Osteocyte (in vitro differentiated cells): Measurements from ENCODE around the gene SRCAP. TPM values are rescaled to one million over a fixed set of nuclear protein-coding genes. Genes with fewer than 3 reads are reported as not detected.

Experiments
- DNase-seq: peaks from one replicate; pipeline ENCODE4 v3.0.0; 2021; ENCODE audit warnings: mixed read lengths; ENCODE audit not compliant: unreplicated experiment; ENCODE audit errors: extremely low spot score
- H3K27ac Mint-ChIP-seq: one replicate; pipeline ENCODE4 v1.8.0; 2021; ENCODE audit warnings: mild to moderate bottlenecking, mixed read lengths; ENCODE audit not compliant: unreplicated experiment
- H3K27me3 Mint-ChIP-seq: one replicate; pipeline ENCODE4 v1.8.0; 2021; ENCODE audit warnings: mixed read lengths; ENCODE audit not compliant: unreplicated experiment
- H3K36me3 Mint-ChIP-seq: one replicate; pipeline ENCODE4 v1.8.0; 2021; ENCODE audit warnings: mixed read lengths; ENCODE audit not compliant: unreplicated experiment
- H3K4me1 Mint-ChIP-seq: one replicate; pipeline ENCODE4 v1.8.0; 2021; ENCODE audit warnings: mixed read lengths; ENCODE audit not compliant: unreplicated experiment
- H3K4me3 Mint-ChIP-seq: one replicate; pipeline ENCODE4 v1.8.0; 2021; ENCODE audit warnings: mild to moderate bottlenecking, moderate library complexity, mixed read lengths; ENCODE audit not compliant: unreplicated experiment
- H3K9me3 Mint-ChIP-seq: one replicate; pipeline ENCODE4 v1.8.0; 2021; ENCODE audit warnings: mixed read lengths; ENCODE audit not compliant: unreplicated experiment
- total RNA-seq: library from RNA; stranded (reverse); gene quantifications from 2 replicates; pipeline ENCODE4 v1.2.1, GENCODE V29; 2021
- TF ChIP-seq, protein P1 (sequence below): fragments of 200-600 bp; sonication (generic); IDR thresholded peaks from 2 replicates; pipeline ENCODE4 v1.5.0; 2021; ENCODE audit warnings: antibody characterized with exemption, mild to moderate bottlenecking, moderate library complexity

SRCAP gene
- total RNA-seq, 1 donor from 2014 or later, result 69.2 TPM

DNA sequence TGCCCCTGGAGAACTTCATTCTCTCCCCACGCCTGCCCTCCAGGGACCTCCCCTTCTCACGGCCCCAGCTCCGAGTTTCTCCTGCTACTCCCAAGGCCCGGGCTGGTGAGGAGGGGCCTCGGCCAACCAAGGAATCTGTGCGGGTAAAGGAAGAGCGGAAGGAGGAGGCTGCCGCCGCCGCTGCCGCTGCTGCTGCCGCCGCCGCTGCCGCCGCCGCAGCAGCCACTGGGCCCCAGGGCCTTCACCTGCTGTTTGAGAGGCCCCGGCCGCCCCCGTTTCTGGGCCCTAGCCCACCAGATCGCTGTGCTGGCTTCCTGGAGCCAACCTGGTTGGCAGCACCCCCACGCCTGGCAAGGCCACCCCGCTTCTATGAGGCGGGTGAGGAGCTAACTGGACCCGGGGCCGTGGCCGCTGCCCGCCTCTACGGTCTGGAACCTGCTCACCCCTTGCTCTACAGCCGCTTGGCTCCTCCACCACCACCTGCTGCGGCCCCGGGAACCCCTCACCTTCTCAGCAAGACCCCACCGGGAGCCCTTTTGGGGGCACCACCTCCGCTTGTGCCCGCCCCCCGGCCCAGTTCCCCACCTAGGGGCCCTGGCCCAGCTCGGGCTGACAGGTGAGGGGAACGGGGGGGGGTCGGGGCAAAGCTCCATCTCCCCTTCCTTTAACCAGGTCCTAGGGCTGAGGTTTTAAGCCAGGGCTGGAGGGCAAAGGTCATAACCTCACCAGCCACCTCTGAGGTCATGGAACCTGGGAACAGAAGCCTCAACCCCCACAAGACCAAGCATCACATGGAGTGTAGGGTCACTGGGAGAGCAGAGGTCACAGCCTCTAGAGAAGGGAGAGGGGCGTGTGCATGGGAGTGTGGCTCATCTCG is 29.7 kb upstream of the SRCAP start:
- TF ChIP-seq, protein P1, sequence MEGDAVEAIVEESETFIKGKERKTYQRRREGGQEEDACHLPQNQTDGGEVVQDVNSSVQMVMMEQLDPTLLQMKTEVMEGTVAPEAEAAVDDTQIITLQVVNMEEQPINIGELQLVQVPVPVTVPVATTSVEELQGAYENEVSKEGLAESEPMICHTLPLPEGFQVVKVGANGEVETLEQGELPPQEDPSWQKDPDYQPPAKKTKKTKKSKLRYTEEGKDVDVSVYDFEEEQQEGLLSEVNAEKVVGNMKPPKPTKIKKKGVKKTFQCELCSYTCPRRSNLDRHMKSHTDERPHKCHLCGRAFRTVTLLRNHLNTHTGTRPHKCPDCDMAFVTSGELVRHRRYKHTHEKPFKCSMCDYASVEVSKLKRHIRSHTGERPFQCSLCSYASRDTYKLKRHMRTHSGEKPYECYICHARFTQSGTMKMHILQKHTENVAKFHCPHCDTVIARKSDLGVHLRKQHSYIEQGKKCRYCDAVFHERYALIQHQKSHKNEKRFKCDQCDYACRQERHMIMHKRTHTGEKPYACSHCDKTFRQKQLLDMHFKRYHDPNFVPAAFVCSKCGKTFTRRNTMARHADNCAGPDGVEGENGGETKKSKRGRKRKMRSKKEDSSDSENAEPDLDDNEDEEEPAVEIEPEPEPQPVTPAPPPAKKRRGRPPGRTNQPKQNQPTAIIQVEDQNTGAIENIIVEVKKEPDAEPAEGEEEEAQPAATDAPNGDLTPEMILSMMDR, result no peak
- no peak overlapping the region for H3K27ac Mint-ChIP-seq
- no peaks in the 10 kb centered on the region for H3K4me1 Mint-ChIP-seq
- H3K27me3 Mint-ChIP-seq, result no peaks in the 10 kb centered on the region
- H3K4me3 Mint-ChIP-seq, result no peak overlapping the region
- DNase-seq, result no peak
- H3K36me3 Mint-ChIP-seq, result peaks cover 26% of the 10 kb centered on the region
- no peaks in the 10 kb centered on the region for H3K9me3 Mint-ChIP-seq

DNA sequence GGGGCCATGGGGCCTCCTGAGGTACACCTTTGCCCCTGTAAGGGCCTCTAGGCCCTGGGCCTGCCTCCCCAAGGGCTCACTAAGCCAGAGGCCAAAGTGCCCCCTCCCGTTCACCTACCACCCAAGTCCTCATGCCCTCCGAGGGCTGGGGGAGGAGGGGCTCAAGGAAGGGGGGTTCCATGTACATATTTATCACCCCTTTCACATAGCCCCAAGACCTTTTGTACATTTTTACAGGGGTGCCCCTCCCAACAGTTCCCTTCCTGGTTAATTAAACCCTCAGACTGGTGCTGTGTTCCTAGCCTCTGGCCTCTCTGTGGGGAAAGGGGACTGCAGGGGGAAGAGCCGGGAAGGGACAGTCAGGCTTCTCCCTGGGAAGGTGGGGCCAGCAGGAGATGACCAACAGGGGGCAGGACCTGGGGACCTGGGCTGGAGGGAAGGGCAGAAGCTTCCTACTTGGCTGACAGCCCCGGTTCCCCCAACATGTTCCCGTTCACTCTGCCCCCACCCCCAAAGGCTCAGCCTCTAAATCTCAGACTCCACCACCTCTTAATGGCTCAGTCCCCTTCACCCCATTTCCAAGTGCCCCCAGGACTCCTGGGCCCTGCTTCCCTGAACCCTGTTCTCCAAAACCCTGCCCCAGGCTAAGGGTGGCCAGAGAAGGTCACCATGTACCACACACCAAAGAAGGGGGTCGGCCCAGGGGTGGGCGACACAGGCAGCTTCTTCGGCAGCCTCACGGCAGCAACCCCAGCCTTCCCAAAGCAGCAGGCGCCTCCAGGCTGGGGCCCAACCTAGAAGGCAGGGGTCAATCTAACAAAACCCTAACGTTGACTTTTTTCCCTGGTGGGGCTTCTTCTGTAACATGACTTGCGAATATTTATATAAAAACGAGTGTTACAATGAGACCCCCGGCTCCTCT is 28.8 kb upstream of the SRCAP start:
- Mint-ChIP-seq H3K27ac (no peak overlapping the region), H3K36me3 (peaks cover 24% of the 10 kb centered on the region), H3K4me1 (no peaks in the 10 kb centered on the region), H3K4me3 (no peak overlapping the region), H3K9me3 (no peaks in the 10 kb centered on the region), H3K27me3 (no peaks in the 10 kb centered on the region)
- TF ChIP-seq, protein P1, result no peak
- no peak for DNase-seq

DNA sequence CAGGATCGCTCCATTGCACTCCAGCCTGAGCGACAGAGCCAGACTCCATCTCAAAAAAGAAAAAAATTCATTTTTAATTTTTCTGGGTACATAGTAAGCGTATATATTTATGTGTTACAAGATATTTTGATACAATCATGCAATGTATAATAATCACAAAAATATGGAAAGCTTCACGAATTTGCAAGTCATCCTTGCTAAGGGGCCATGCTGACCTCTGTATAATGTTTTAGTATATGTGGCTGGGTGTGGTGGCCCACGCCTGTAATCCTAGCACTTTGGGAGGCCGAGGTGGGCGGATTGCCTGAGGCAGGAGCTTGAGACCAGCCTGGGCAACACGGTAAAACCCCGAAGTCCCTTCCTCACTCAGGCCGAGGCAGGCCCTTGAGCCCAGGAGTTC is 23.8 kb upstream of the SRCAP start:
- no peaks in the 10 kb centered on the region for H3K4me1 Mint-ChIP-seq
- TF ChIP-seq, protein P1, result no peak
- H3K27me3 Mint-ChIP-seq, result no peaks in the 10 kb centered on the region
- H3K9me3 Mint-ChIP-seq, result no peaks in the 10 kb centered on the region
- no peak overlapping the region for H3K4me3 Mint-ChIP-seq
- H3K36me3 Mint-ChIP-seq, result peaks cover 2% of the 10 kb centered on the region
- no peak overlapping the region for H3K27ac Mint-ChIP-seq
- DNase-seq, result no peak

DNA sequence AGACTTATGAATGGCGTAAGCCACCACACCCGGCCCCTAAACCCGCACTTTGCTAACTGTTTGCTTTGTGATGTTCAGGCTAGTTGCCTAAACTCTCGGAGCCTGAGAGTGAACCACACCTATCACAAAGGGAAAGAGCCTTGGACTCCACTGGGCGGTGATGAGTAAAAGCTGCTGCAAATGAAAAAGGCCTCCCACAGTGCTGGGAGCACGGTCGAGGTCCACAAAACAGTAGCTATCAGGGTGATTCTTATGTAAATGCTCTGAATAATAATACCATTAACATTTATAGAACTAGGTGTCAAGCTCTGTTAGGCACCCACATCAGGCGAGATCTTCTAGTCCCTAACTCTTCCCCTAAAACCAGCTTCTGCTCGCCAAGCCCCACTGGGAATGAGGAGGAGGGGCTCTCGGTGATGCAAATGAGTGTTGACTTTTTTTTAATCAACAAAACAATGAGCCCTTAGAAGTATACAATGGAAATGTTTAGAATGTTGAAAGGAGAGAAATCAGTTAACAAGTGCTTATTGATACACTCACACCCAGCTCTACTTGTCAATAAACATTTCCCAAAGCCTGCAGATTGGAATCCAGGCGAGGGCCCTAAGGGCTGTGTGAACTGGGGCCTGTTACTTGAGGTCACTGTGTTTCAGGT is 20.9 kb upstream of the SRCAP start:
- Mint-ChIP-seq H3K36me3 (no peaks in the 10 kb centered on the region), H3K4me1 (no peaks in the 10 kb centered on the region), H3K27me3 (no peaks in the 10 kb centered on the region), H3K27ac (no peak overlapping the region), H3K9me3 (no peaks in the 10 kb centered on the region), H3K4me3 (no peak overlapping the region)
- DNase-seq, result no peak
- TF ChIP-seq, protein P1, result no peak
